Neural cell (in vitro differentiated cells): ENCODE results near the gene CEACAM4. TPM values are rescaled to one million over a fixed set of nuclear protein-coding genes. Genes with fewer than 3 reads are reported as not detected.

ENCODE experiments used
- H2AFZ ChIP-seq: fragments of 200-600, 300-800 bp; sonication (generic), shearing (Covaris generic); 2 replicates; pipeline ENCODE4 v1.6.0; 2014; ENCODE audit warnings: low read depth, mild to moderate bottlenecking, antibody characterized with exemption, low read length, moderate library complexity
- H3F3A ChIP-seq: fragments of 200-600 bp; shearing (Covaris generic); 2 replicates; pipeline ENCODE4 v1.6.1; 2016; ENCODE audit warnings: mild to moderate bottlenecking, moderate library complexity, mixed read lengths, antibody characterized with exemption, low read length; ENCODE audit not compliant: insufficient read depth, poor library complexity, severe bottlenecking
- H3K27ac ChIP-seq: fragments of 200-600, 300-800 bp; sonication (generic), shearing (Covaris generic); 2 replicates; pipeline ENCODE4 v1.5.1; 2014; ENCODE audit warnings: mild to moderate bottlenecking, low read length, moderate library complexity
- H3K27me3 ChIP-seq: fragments of 300-800, 200-600 bp; sonication (generic), shearing (Covaris generic); 2 replicates; pipeline ENCODE4 v1.6.0; 2014; ENCODE audit warnings: mild to moderate bottlenecking, low read depth, low read length, moderate library complexity; ENCODE audit not compliant: insufficient read depth
- H3K36me3 ChIP-seq: fragments of 300-800, 200-600 bp; sonication (generic), shearing (Covaris generic); 2 replicates; pipeline ENCODE4 v1.5.1; 2014; ENCODE audit warnings: mild to moderate bottlenecking, antibody characterized with exemption, low read length, moderate library complexity; ENCODE audit not compliant: insufficient read depth
- H3K4me2 ChIP-seq: fragments of 300-800, 200-600 bp; sonication (generic), shearing (Covaris generic); 2 replicates; pipeline ENCODE4 v1.6.0; 2014; ENCODE audit warnings: mild to moderate bottlenecking, low read length
- H3K4me3 ChIP-seq: fragments of 300-800, 200-600 bp; sonication (generic), shearing (Covaris generic); 2 replicates; pipeline ENCODE4 v1.5.1; 2014; ENCODE audit warnings: mild to moderate bottlenecking, low read length, moderate library complexity
- H3K79me2 ChIP-seq: fragments of 200-600 bp; shearing (Covaris generic); replicated peaks from 2 replicates; pipeline ENCODE4 v1.6.0; 2014; ENCODE audit warnings: mild to moderate bottlenecking, low read length, moderate library complexity; ENCODE audit not compliant: insufficient read depth
- H3K9ac ChIP-seq: fragments of 300-800, 200-600 bp; sonication (generic), shearing (Covaris generic); 2 replicates; pipeline ENCODE4 v1.6.1; 2016; ENCODE audit warnings: mild to moderate bottlenecking, low read length, mixed read lengths
- H3K9me2 ChIP-seq: fragments of 200-600 bp; shearing (Covaris generic); 2 replicates; pipeline ENCODE4 v1.6.1; 2016; ENCODE audit warnings: mild to moderate bottlenecking, low read length, mixed read lengths; ENCODE audit not compliant: insufficient read depth
- H3K9me3 ChIP-seq: fragments of 200-600, 300-800 bp; sonication (generic), shearing (Covaris generic); 2 replicates; pipeline ENCODE4 v1.6.1; 2016; ENCODE audit warnings: mild to moderate bottlenecking, mixed run types, low read length, moderate library complexity, mixed read lengths
- H4K20me1 ChIP-seq: fragments of 200-600 bp; shearing (Covaris generic); 2 replicates; pipeline ENCODE4 v1.6.1; 2016; ENCODE audit warnings: mild to moderate bottlenecking, mixed run types; ENCODE audit not compliant: insufficient read depth
- EP300 ChIP-seq: fragments of 450-650 bp; conservative IDR thresholded peaks from 2 replicates; pipeline ENCODE4 v1.6.1; 2014; ENCODE audit warnings: antibody characterized with exemption, mild to moderate bottlenecking, moderate library complexity; ENCODE audit not compliant: poor library complexity, severe bottlenecking
- EZH2 ChIP-seq: fragments of 200-600, 300-800 bp; shearing (Covaris generic), sonication (generic); IDR thresholded peaks from 2 replicates; pipeline ENCODE4 v1.6.1; 2014; ENCODE audit warnings: antibody characterized with exemption, low read length, borderline replicate concordance, mild to moderate bottlenecking; ENCODE audit not compliant: insufficient read depth, poor library complexity, severe bottlenecking
- MXI1 ChIP-seq: fragments of 450-650 bp; conservative IDR thresholded peaks from 2 replicates; pipeline ENCODE4 v1.6.1; 2014; ENCODE audit warnings: antibody characterized with exemption, mild to moderate bottlenecking; ENCODE audit not compliant: poor library complexity, severe bottlenecking
- POLR2AphosphoS5 ChIP-seq: IDR thresholded peaks from 2 replicates; pipeline ENCODE4 v1.6.1; 2012
- RAD21 ChIP-seq: fragments of 450-650 bp; conservative IDR thresholded peaks from 2 replicates; pipeline ENCODE4 v1.6.1; 2014; ENCODE audit warnings: antibody characterized with exemption, mild to moderate bottlenecking, moderate library complexity
- SMC3 ChIP-seq: fragments of 450-650 bp; conservative IDR thresholded peaks from 2 replicates; pipeline ENCODE4 v1.6.1; 2014; ENCODE audit warnings: antibody characterized with exemption, mild to moderate bottlenecking, moderate library complexity; ENCODE audit not compliant: poor library complexity
- TAF1 ChIP-seq: IDR thresholded peaks from 2 replicates; pipeline ENCODE4 v1.6.1; 2012; ENCODE audit warnings: low read depth
- polyA plus RNA-seq: library from polyadenylated mRNA; depleted of rRNA; stranded (reverse); fragments of >200 nt; gene quantifications from 2 replicates; pipeline ENCODE4 v1.2.3, GENCODE V29; 2014
- TF ChIP-seq, protein P1 (sequence below): IDR thresholded peaks from 2 replicates; pipeline ENCODE4 v1.6.1; 2012; ENCODE audit warnings: borderline replicate concordance
- TF ChIP-seq, protein P2 (sequence below): fragments of 450-650 bp; IDR thresholded peaks from 2 replicates; pipeline ENCODE4 v1.5.1; 2014; ENCODE audit warnings: antibody characterized with exemption, mild to moderate bottlenecking, moderate library complexity; ENCODE audit not compliant: poor library complexity, severe bottlenecking

Gene CEACAM4
- polyA plus RNA-seq, 1 donor from 2014 or later, result not detected

DNA sequence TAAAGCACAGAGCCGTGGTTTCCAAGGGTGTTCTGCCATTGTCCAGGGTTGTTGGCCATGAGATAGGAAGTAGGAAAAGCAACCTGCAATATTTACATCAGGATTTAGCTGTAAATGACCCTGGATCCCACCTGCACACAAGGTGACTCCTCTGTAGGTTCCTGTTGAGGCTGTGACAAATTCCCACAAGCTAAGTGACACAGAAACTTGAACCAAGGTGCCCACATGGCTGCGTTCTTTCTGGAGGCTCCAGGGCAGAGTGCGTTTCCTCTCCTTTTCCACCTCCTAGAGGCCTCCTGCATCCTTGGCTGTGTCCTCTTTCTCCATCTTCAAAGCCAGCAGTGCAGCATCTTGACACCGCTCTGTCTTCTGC lies 39.0 kb downstream of the CEACAM4 start:
- H3K9ac ChIP-seq, result no peak overlapping the region
- no peak overlapping the region for H3K27ac ChIP-seq
- H3K36me3 ChIP-seq, result no peaks in the 10 kb centered on the region
- TF ChIP-seq RAD21, result no peak
- no peak for TF ChIP-seq EZH2
- TF ChIP-seq, protein P1, sequence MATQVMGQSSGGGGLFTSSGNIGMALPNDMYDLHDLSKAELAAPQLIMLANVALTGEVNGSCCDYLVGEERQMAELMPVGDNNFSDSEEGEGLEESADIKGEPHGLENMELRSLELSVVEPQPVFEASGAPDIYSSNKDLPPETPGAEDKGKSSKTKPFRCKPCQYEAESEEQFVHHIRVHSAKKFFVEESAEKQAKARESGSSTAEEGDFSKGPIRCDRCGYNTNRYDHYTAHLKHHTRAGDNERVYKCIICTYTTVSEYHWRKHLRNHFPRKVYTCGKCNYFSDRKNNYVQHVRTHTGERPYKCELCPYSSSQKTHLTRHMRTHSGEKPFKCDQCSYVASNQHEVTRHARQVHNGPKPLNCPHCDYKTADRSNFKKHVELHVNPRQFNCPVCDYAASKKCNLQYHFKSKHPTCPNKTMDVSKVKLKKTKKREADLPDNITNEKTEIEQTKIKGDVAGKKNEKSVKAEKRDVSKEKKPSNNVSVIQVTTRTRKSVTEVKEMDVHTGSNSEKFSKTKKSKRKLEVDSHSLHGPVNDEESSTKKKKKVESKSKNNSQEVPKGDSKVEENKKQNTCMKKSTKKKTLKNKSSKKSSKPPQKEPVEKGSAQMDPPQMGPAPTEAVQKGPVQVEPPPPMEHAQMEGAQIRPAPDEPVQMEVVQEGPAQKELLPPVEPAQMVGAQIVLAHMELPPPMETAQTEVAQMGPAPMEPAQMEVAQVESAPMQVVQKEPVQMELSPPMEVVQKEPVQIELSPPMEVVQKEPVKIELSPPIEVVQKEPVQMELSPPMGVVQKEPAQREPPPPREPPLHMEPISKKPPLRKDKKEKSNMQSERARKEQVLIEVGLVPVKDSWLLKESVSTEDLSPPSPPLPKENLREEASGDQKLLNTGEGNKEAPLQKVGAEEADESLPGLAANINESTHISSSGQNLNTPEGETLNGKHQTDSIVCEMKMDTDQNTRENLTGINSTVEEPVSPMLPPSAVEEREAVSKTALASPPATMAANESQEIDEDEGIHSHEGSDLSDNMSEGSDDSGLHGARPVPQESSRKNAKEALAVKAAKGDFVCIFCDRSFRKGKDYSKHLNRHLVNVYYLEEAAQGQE, result no peak
- TF ChIP-seq TAF1, result no peak
- TF ChIP-seq POLR2AphosphoS5, result no peak
- TF ChIP-seq, protein P2, sequence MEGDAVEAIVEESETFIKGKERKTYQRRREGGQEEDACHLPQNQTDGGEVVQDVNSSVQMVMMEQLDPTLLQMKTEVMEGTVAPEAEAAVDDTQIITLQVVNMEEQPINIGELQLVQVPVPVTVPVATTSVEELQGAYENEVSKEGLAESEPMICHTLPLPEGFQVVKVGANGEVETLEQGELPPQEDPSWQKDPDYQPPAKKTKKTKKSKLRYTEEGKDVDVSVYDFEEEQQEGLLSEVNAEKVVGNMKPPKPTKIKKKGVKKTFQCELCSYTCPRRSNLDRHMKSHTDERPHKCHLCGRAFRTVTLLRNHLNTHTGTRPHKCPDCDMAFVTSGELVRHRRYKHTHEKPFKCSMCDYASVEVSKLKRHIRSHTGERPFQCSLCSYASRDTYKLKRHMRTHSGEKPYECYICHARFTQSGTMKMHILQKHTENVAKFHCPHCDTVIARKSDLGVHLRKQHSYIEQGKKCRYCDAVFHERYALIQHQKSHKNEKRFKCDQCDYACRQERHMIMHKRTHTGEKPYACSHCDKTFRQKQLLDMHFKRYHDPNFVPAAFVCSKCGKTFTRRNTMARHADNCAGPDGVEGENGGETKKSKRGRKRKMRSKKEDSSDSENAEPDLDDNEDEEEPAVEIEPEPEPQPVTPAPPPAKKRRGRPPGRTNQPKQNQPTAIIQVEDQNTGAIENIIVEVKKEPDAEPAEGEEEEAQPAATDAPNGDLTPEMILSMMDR, result no peak
- no peak for TF ChIP-seq EP300
- no peak for TF ChIP-seq SMC3
- TF ChIP-seq MXI1, result no peak
- H2AFZ ChIP-seq, result no peak overlapping the region
- no peaks in the 10 kb centered on the region for H3K9me2 ChIP-seq
- no peaks in the 10 kb centered on the region for H3F3A ChIP-seq
- H3K79me2 ChIP-seq, result no peaks in the 10 kb centered on the region
- H3K4me3 ChIP-seq, result no peak overlapping the region
- no peak overlapping the region for H3K4me2 ChIP-seq
- peaks cover 3% of the 10 kb centered on the region for H3K9me3 ChIP-seq
- H3K27me3 ChIP-seq, result no peaks in the 10 kb centered on the region
- no peaks in the 10 kb centered on the region for H4K20me1 ChIP-seq

DNA sequence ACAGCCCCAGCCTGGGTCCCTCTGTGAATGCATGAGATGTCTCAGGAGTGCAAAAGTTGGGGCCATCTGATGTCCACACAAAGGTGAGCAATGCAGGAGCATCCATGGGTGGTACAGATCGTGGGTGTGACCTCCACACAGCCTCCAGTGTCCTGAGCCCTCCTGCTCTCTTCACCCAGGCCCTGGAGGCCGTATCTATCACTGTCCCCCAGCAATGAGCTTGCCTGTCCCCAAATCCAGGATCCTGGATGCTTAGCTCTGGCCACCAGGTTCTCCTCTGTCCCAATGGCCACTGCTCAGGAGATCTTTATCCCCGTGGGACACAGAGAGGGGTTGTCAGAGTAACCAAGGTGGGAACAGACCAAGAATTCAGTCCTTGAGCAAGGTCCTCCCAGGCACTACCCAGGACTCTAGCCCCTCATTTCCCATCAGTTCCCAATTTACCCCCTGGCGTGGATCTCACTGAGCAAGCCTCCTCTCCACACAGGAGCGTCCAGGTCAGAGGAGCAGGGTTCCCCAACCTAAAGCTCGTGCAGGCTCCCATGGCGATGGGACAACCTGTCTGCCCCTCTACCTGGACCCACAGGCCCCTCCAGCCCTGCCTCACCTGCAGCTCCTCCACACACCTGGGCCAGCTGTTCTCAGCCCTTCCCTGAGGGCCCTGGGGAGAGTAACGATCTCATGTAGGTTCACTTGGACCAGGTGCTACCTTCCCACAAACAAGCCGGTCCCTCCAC lies 39.6 kb downstream of the CEACAM4 start:
- Histone ChIP-seq H3K27ac (no peak overlapping the region), H3K9ac (no peak overlapping the region), H3K9me3 (peaks cover 3% of the 10 kb centered on the region), H3K79me2 (no peaks in the 10 kb centered on the region), H3F3A (no peaks in the 10 kb centered on the region), H3K4me2 (no peak overlapping the region), H2AFZ (no peak overlapping the region), H3K9me2 (no peaks in the 10 kb centered on the region), H3K36me3 (no peaks in the 10 kb centered on the region), H3K27me3 (no peaks in the 10 kb centered on the region), H3K4me3 (no peak overlapping the region), H4K20me1 (no peaks in the 10 kb centered on the region)
- TF ChIP-seq EZH2, result no peak
- no peak for TF ChIP-seq TAF1
- TF ChIP-seq, protein P2, result no peak
- TF ChIP-seq SMC3, result no peak
- TF ChIP-seq MXI1, result no peak
- TF ChIP-seq, protein P1, result no peak
- TF ChIP-seq EP300, result no peak
- no peak for TF ChIP-seq POLR2AphosphoS5
- no peak for TF ChIP-seq RAD21
